Left lung (tissue), 10 donors: ENCODE measurements around the gene BANK1. TPM values are rescaled to one million over a fixed set of nuclear protein-coding genes. Genes with fewer than 3 reads are reported as not detected.

Source experiments
- ATAC-seq: fragments of 200-7000 bp; cut with Tn5 transposase; one replicate; pipeline ENCODE4 v1.9.1; 2020; ENCODE audit warnings: moderate library complexity
- DNase-seq, 4 donors: peaks; one replicate each; pipeline ENCODE4 v3.0.0-alpha.2; 2013 to 2020
- H3K27ac ChIP-seq, 2 donors: fragments of 200-600 bp; sonication (generic) in 1 of 2; one replicate each; pipeline versions ENCODE4 v1.5.0 to v1.8.0; 2020 to 2021
- H3K27me3 ChIP-seq, 2 donors: fragments of 200-600 bp; sonication (generic) in 1 of 2; one replicate each; pipeline versions ENCODE4 v1.5.0 to v1.8.0; 2020 to 2021
- H3K36me3 ChIP-seq, 2 donors: fragments of 200-600 bp; sonication (generic) in 1 of 2; one replicate each; pipeline versions ENCODE4 v1.5.0 to v1.8.0; 2020 to 2021
- H3K4me1 ChIP-seq, 2 donors: fragments of 200-600 bp; one replicate each; pipeline ENCODE4 v1.8.0; 2021
- H3K4me3 ChIP-seq, 2 donors: fragments of 200-600 bp; sonication (generic) in 1 of 2; one replicate each; pipeline versions ENCODE4 v1.5.0 to v1.8.0; 2020 to 2021; ENCODE audit warnings: mild to moderate bottlenecking in 1 of 2
- H3K9me3 ChIP-seq, 2 donors: fragments of 200-600 bp; sonication (generic) in 1 of 2; one replicate each; pipeline versions ENCODE4 v1.5.0 to v1.8.0; 2020 to 2021
- CTCF ChIP-seq, 2 donors: fragments of 200-600 bp; sonication (generic) in 1 of 2; IDR thresholded peaks; one replicate each; pipeline versions ENCODE4 v1.5.0 to v1.8.0; 2021; ENCODE audit warnings: antibody characterized with exemption in 2 of 2
- intact Hi-C, 2 donors: fragments of 100-400 bp; cut with DNase I; formaldehyde crosslinking; loops; one replicate each; pipeline versions ENCODE4 v1.11.2 to v1.14.2; 2022
- polyA plus RNA-seq, 6 donors: library from polyadenylated mRNA; unstranded; fragments of 120-200 nt; gene quantifications; one replicate each; pipeline ENCODE4 v1.2.1, GENCODE V29; 2013; ENCODE audit not compliant: insufficient read length in 6 of 6
- total RNA-seq, 2 donors: library from RNA; stranded (reverse); fragmentation: NEBNext Ultra II Directional; extraction: Animal tissue kit (Norgen Biotek cat#: 25700); gene quantifications; one replicate each; pipeline ENCODE4 v1.2.1, GENCODE V29; 2021
- donor health status: DM: no; HTN: yes; CAD: no.
- donor health status: DM: no; HTN: no; CAD: no.

BANK1 gene
- total and polyA plus RNA-seq, 8 donors, result 1.7 to 11.1 (median 2.4) TPM

- intact Hi-C loops, result no loop called here
- no peak overlapping the region for H3K4me3 ChIP-seq
- H3K4me1 ChIP-seq, result no peaks in the 10 kb centered on the region
- no peak for TF ChIP-seq CTCF (IDR thresholded peaks at IDR 0.05)
- H3K27me3 ChIP-seq, result no peaks in the 10 kb centered on the region
- no peaks in the 10 kb centered on the region for H3K36me3 ChIP-seq
- no peaks in the 10 kb centered on the region for H3K9me3 ChIP-seq
- DNase-seq (no peak), ATAC-seq (no peak)
- H3K27ac ChIP-seq, result no peak overlapping the region
Measured at GRCh38 chr4:101801958-101802357, 11.4 kb downstream of the BANK1 start.

- ATAC-seq (peak; percentile 81), DNase-seq (peak in 1 of 4 donors; percentile 3)
- peak overlapping the region in 1 of 2 donors; percentile 6 for H3K27ac ChIP-seq
- no peaks in the 10 kb centered on the region for H3K4me1 ChIP-seq
- intact Hi-C loops, result no loop called here
- no peak for TF ChIP-seq CTCF (IDR thresholded peaks at IDR 0.05)
- no peaks in the 10 kb centered on the region for H3K36me3 ChIP-seq
- H3K4me3 ChIP-seq, result no peak overlapping the region
- H3K27me3 ChIP-seq, result no peaks in the 10 kb centered on the region
- H3K9me3 ChIP-seq, result no peaks in the 10 kb centered on the region
Measured at GRCh38 chr4:101806914-101807313, 16.4 kb downstream of the BANK1 start.

GRCh38 chr4:101807351-101807750 lies 16.8 kb downstream of the BANK1 start:
- no peaks in the 10 kb centered on the region for H3K4me1 ChIP-seq
- DNase-seq (no peak), ATAC-seq (peak; percentile 77)
- H3K36me3 ChIP-seq, result no peaks in the 10 kb centered on the region
- H3K9me3 ChIP-seq, result no peaks in the 10 kb centered on the region
- intact Hi-C loops, result no loop called here
- H3K4me3 ChIP-seq, result no peak overlapping the region
- TF ChIP-seq CTCF (IDR thresholded peaks at IDR 0.05), result no peak
- no peaks in the 10 kb centered on the region for H3K27me3 ChIP-seq
- peak overlapping the region in 1 of 2 donors; percentile 6 for H3K27ac ChIP-seq

- Histone ChIP-seq H3K27ac (no peak overlapping the region), H3K36me3 (no peaks in the 10 kb centered on the region), H3K4me1 (no peaks in the 10 kb centered on the region), H3K27me3 (no peaks in the 10 kb centered on the region), H3K9me3 (no peaks in the 10 kb centered on the region), H3K4me3 (no peak overlapping the region)
- DNase-seq (no peak), ATAC-seq (no peak)
- intact Hi-C loops, result no loop called here
- no peak for TF ChIP-seq CTCF (IDR thresholded peaks at IDR 0.05)
Measured at GRCh38 chr4:101813604-101814003, 23.1 kb downstream of the BANK1 start.

- Histone ChIP-seq H3K27me3 (no peaks in the 10 kb centered on the region), H3K27ac (no peak overlapping the region), H3K36me3 (no peaks in the 10 kb centered on the region), H3K9me3 (peaks cover 0 to 3% of the 10 kb centered on the region in 2 donors), H3K4me1 (no peaks in the 10 kb centered on the region), H3K4me3 (no peak overlapping the region)
- ATAC-seq, result no peak
- intact Hi-C loops, result no loop called here
- DNase-seq, result no peak
- no peak for TF ChIP-seq CTCF (IDR thresholded peaks at IDR 0.05)
Measured at GRCh38 chr4:101818362-101818761, 27.8 kb downstream of the BANK1 start.
